Measurements from ENCODE around the gene GGTA1.
A peak's percentile ranks its signal among the peaks of the same experiment; 100 is the strongest.

The GGTA1 gene

DNA sequence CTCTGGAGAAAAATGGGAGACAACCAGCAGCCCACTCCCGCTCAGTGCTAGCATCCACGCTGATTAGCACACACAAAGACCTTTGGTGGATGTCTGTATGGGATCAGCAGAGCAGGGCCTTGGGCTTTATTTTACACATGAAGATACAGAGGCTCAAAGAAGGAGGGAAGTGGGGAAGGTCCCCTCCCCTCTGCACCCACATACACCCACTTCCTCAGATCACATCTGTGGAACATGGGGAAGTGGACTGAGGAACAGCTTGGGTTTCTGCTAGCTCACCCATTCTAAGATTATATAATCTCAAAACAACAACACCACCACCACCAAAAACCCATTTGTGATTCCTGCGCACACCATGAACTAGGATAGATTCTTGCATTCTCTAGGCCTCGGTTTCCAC is 14.0 kb downstream of the GGTA1 start:
- no peak for DNase-seq
- no peak overlapping the region for H4K5ac ChIP-seq (ENCODE audit: low read length)
- WGBS (ENCODE audit: extremely low coverage, insufficient coverage, low lambda C conversion rate), result no CpG with 5 or more reads among the region's 4 CpGs
- H3K36me3 ChIP-seq (ENCODE audit: control insufficient read depth, insufficient read depth, low read length), result no peaks in the 10 kb centered on the region
- H3K27ac ChIP-seq (ENCODE audit: low read depth, low read length), result no peak overlapping the region
- no peak overlapping the region for H3K9ac ChIP-seq (ENCODE audit: low read length)
- H3K56ac ChIP-seq (ENCODE audit: low read length), result no peak overlapping the region
- no peak overlapping the region for H2AK5ac ChIP-seq (ENCODE audit: low read length)
- H2BK5ac ChIP-seq (ENCODE audit: low read length), result no peak overlapping the region
- no peak overlapping the region for H3K4ac ChIP-seq (ENCODE audit: low read depth, low read length)
- H3K4me3 ChIP-seq (ENCODE audit: low read length), result no peak overlapping the region
- H3K4me1 ChIP-seq (ENCODE audit: control insufficient read depth, low read depth, low read length), result peaks cover 4% of the 10 kb centered on the region
- no peaks in the 10 kb centered on the region for H3K27me3 ChIP-seq (ENCODE audit: insufficient read depth, low read length, poor library complexity)
- no peak overlapping the region for H3K18ac ChIP-seq (ENCODE audit: low read length)
- no peaks in the 10 kb centered on the region for H3K79me2 ChIP-seq (ENCODE audit: control insufficient read depth, insufficient read depth, low read length)
- H2BK15ac ChIP-seq (replicated peaks; ENCODE audit: low read depth), result no peak overlapping the region
- H3K4me2 ChIP-seq (ENCODE audit: low read length), result no peak overlapping the region
- H2BK120ac ChIP-seq (ENCODE audit: low read depth, low read length), result no peak overlapping the region
- no peaks in the 10 kb centered on the region for H3K79me1 ChIP-seq (ENCODE audit: low read length)
- H3K23ac ChIP-seq (ENCODE audit: low read length), result no peak overlapping the region
- H4K8ac ChIP-seq (ENCODE audit: low read depth, low read length), result no peak overlapping the region

DNA sequence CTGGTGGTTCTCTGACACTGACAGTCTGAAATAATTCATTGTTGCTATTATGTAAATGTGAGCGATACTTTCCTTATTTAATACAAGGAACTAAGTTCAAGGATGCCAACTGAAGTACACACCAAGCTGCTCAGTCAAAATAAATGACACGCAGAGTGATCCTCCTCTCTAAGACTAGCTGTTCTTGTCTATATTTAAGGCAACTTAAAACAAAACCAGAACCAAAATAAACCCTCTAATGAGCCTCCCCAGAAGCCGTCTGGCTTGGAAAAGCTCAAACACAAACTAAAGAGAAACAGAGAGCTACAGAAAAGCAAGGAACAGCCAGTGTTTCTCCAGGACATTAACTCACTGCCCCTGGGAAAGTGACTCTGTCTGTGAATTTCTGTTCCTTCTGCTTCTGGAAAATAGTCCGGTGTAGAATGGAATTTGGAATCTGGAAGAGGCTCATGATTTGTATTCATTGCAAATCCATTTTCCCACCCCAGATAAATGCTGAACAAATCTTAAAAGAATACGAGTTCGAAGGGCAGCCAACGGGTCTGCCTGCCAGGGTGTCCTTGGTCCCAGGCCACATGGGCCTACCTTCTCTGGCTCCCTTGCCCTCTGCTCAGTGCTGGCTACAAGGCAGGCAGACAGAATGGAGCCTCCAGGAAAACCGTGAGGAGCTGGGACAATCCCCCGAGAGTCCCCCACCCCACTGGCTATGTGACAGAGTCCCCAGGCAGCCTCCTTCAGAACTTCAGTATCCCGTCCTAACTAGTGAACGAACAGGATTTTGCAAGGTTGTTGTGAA is 14.8 kb downstream of the GGTA1 start:
- Histone ChIP-seq H3K4me1 (ENCODE audit: control insufficient read depth, low read depth, low read length) (peaks cover 4% of the 10 kb centered on the region), H3K79me1 (ENCODE audit: low read length) (no peaks in the 10 kb centered on the region), H3K4me2 (ENCODE audit: low read length) (no peak overlapping the region), H2AK5ac (ENCODE audit: low read length) (no peak overlapping the region), H3K23ac (ENCODE audit: low read length) (no peak overlapping the region), H2BK120ac (ENCODE audit: low read depth, low read length) (no peak overlapping the region), H3K4me3 (ENCODE audit: low read length) (no peak overlapping the region), H3K56ac (ENCODE audit: low read length) (no peak overlapping the region), H2BK5ac (ENCODE audit: low read length) (no peak overlapping the region), H4K8ac (ENCODE audit: low read depth, low read length) (no peak overlapping the region), H3K36me3 (ENCODE audit: control insufficient read depth, insufficient read depth, low read length) (no peaks in the 10 kb centered on the region), H3K79me2 (ENCODE audit: control insufficient read depth, insufficient read depth, low read length) (no peaks in the 10 kb centered on the region), H3K27ac (ENCODE audit: low read depth, low read length) (no peak overlapping the region), H3K27me3 (ENCODE audit: insufficient read depth, low read length, poor library complexity) (no peaks in the 10 kb centered on the region), H4K5ac (ENCODE audit: low read length) (no peak overlapping the region), H2BK15ac (replicated peaks; ENCODE audit: low read depth) (no peak overlapping the region), H3K9ac (ENCODE audit: low read length) (no peak overlapping the region), H3K4ac (ENCODE audit: low read depth, low read length) (no peak overlapping the region), H3K18ac (ENCODE audit: low read length) (no peak overlapping the region)
- WGBS (ENCODE audit: extremely low coverage, insufficient coverage, low lambda C conversion rate), result no CpG with 5 or more reads among the region's 11 CpGs
- no peak for DNase-seq

DNA sequence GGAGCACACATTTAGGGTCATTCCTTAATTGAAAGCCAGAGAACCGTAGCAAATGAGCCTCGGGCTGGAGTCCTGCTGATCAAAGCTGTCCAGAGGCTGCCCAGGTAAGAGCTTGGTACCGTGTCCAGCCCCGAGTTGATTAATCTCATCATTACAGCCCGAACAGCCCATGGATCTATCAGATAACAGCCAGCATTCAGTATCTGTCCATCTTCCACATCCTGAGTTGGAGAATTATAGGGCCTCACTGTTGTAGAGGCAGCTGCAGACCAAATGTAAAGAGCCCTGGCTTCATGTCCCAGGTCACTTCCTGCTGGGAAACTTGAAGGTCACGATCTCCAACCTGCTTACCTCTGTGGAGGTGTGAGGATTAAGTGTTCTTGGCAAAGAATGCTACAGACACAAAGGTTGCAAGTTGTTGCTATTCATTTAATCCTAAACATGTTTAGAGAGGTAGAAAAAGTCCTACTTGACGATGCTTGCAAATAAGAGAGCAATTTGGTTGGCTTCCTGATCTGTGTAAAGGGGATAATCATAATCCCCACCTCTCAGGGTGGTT is 16.1 kb downstream of the GGTA1 start:
- no peak overlapping the region for H2BK5ac ChIP-seq (ENCODE audit: low read length)
- no peak overlapping the region for H3K4me2 ChIP-seq (ENCODE audit: low read length)
- H3K79me1 ChIP-seq (ENCODE audit: low read length), result no peaks in the 10 kb centered on the region
- no peak overlapping the region for H4K5ac ChIP-seq (ENCODE audit: low read length)
- H3K23ac ChIP-seq (ENCODE audit: low read length), result no peak overlapping the region
- no CpG with 5 or more reads among the region's 7 CpGs for WGBS (ENCODE audit: extremely low coverage, insufficient coverage, low lambda C conversion rate)
- H3K79me2 ChIP-seq (ENCODE audit: control insufficient read depth, insufficient read depth, low read length), result no peaks in the 10 kb centered on the region
- no peak overlapping the region for H3K18ac ChIP-seq (ENCODE audit: low read length)
- H3K27ac ChIP-seq (ENCODE audit: low read depth, low read length), result no peak overlapping the region
- H2AK5ac ChIP-seq (ENCODE audit: low read length), result no peak overlapping the region
- H3K36me3 ChIP-seq (ENCODE audit: control insufficient read depth, insufficient read depth, low read length), result no peaks in the 10 kb centered on the region
- H3K9ac ChIP-seq (ENCODE audit: low read length), result no peak overlapping the region
- H3K4ac ChIP-seq (ENCODE audit: low read depth, low read length), result no peak overlapping the region
- H4K8ac ChIP-seq (ENCODE audit: low read depth, low read length), result no peak overlapping the region
- no peak overlapping the region for H3K56ac ChIP-seq (ENCODE audit: low read length)
- peaks cover 4% of the 10 kb centered on the region for H3K4me1 ChIP-seq (ENCODE audit: control insufficient read depth, low read depth, low read length)
- H2BK120ac ChIP-seq (ENCODE audit: low read depth, low read length), result no peak overlapping the region
- no peak overlapping the region for H3K4me3 ChIP-seq (ENCODE audit: low read length)
- H2BK15ac ChIP-seq (replicated peaks; ENCODE audit: low read depth), result no peak overlapping the region
- H3K27me3 ChIP-seq (ENCODE audit: insufficient read depth, low read length, poor library complexity), result no peaks in the 10 kb centered on the region
- DNase-seq, result no peak

DNA sequence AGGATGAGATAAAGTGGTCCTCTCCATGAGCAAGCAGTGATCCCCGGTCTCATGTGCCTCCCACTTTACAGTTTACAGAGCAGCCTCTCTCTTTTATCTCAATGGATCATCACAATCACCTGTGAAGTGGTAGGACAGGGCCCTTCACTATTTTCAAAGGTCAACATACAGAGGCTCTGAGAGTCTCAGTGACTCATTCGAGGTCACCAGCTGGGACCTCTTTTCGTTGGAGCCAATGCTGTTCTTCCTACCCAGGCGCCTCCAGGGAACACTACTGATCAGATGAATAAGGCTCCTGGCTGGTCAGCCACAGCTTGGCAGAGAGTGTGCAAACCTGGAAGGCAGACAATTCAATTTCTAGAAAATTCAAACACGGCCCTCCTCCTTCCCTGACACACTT is 16.6 kb downstream of the GGTA1 start:
- peak; percentile 55 for DNase-seq

DNA sequence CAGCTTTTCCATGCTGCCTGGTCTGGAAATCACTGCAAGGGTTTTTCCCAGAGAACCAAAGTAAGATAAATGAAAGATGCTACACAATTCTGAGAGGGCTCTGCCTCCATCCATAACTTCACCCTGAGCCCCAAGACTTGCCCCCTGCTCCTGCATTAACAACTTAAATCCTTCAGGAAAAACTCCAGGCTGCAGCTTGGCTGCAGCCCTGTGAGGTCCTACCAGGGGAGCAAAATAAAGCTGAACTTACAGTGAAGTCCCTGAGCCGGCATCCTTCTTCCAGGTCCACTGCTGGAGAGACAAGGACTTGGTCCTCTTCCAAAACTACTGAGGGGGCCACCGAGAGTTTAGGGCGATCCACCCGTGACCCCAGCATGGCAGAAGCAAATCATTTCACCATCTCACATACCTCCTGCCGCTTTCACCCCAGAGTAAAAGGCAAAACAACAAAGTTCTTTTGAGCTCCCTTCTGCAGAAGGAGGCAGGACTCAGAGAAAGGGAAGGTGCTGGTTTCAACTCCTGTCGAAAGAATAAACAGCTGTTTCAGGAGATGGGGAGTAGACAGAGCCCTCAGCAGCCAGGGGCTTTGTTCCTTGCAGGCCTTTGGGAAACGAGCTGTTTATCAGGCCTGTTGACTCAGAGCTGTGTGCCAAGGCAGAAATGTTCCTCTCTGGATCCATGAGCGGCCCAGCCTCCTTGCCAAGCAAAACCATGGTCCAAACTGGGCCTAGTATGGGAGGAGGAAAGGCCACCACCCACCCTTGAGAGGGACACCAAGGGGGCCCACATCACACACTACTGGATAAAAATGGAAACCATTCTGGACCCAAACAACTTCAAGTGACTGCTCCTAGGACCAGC is 20.6 kb downstream of the GGTA1 start:
- Histone ChIP-seq H3K56ac (ENCODE audit: low read length) (peak overlapping the region; percentile 35), H3K4me1 (ENCODE audit: control insufficient read depth, low read depth, low read length) (peaks cover 4% of the 10 kb centered on the region), H3K4ac (ENCODE audit: low read depth, low read length) (no peak overlapping the region), H4K5ac (ENCODE audit: low read length) (no peak overlapping the region), H2BK15ac (replicated peaks; ENCODE audit: low read depth) (no peak overlapping the region), H2BK120ac (ENCODE audit: low read depth, low read length) (no peak overlapping the region), H3K9ac (ENCODE audit: low read length) (no peak overlapping the region), H3K27me3 (ENCODE audit: insufficient read depth, low read length, poor library complexity) (no peaks in the 10 kb centered on the region), H2BK5ac (ENCODE audit: low read length) (no peak overlapping the region), H2AK5ac (ENCODE audit: low read length) (no peak overlapping the region), H3K23ac (ENCODE audit: low read length) (no peak overlapping the region), H3K79me2 (ENCODE audit: control insufficient read depth, insufficient read depth, low read length) (no peaks in the 10 kb centered on the region), H3K4me2 (ENCODE audit: low read length) (no peak overlapping the region), H3K79me1 (ENCODE audit: low read length) (no peaks in the 10 kb centered on the region), H3K18ac (ENCODE audit: low read length) (no peak overlapping the region), H3K4me3 (ENCODE audit: low read length) (no peak overlapping the region), H4K8ac (ENCODE audit: low read depth, low read length) (no peak overlapping the region), H3K27ac (ENCODE audit: low read depth, low read length) (no peak overlapping the region), H3K36me3 (ENCODE audit: control insufficient read depth, insufficient read depth, low read length) (no peaks in the 10 kb centered on the region)
- DNase-seq, result peak; percentile 50
- no CpG with 5 or more reads among the region's 8 CpGs for WGBS (ENCODE audit: extremely low coverage, insufficient coverage, low lambda C conversion rate)

More for the DNA sequence above, 16.6 kb downstream of the GGTA1 start:
- H3K18ac ChIP-seq (ENCODE audit: low read length), result no peak overlapping the region
- H3K4ac ChIP-seq (ENCODE audit: low read depth, low read length), result no peak overlapping the region
- no peak overlapping the region for H3K4me2 ChIP-seq (ENCODE audit: low read length)
- no peaks in the 10 kb centered on the region for H3K79me1 ChIP-seq (ENCODE audit: low read length)
- H2AK5ac ChIP-seq (ENCODE audit: low read length), result no peak overlapping the region
- H3K27me3 ChIP-seq (ENCODE audit: insufficient read depth, low read length, poor library complexity), result no peaks in the 10 kb centered on the region
- H2BK120ac ChIP-seq (ENCODE audit: low read depth, low read length), result no peak overlapping the region
- H3K27ac ChIP-seq (ENCODE audit: low read depth, low read length), result no peak overlapping the region
- H4K5ac ChIP-seq (ENCODE audit: low read length), result no peak overlapping the region
- H4K8ac ChIP-seq (ENCODE audit: low read depth, low read length), result no peak overlapping the region
- no peak overlapping the region for H3K23ac ChIP-seq (ENCODE audit: low read length)
- H3K9ac ChIP-seq (ENCODE audit: low read length), result no peak overlapping the region
- H3K4me1 ChIP-seq (ENCODE audit: control insufficient read depth, low read depth, low read length), result peaks cover 4% of the 10 kb centered on the region
- H3K56ac ChIP-seq (ENCODE audit: low read length), result no peak overlapping the region
- H2BK15ac ChIP-seq (replicated peaks; ENCODE audit: low read depth), result no peak overlapping the region
- no peak overlapping the region for H3K4me3 ChIP-seq (ENCODE audit: low read length)
- no peaks in the 10 kb centered on the region for H3K36me3 ChIP-seq (ENCODE audit: control insufficient read depth, insufficient read depth, low read length)
- no CpG with 5 or more reads among the region's 5 CpGs for WGBS (ENCODE audit: extremely low coverage, insufficient coverage, low lambda C conversion rate)
- H2BK5ac ChIP-seq (ENCODE audit: low read length), result no peak overlapping the region
- no peaks in the 10 kb centered on the region for H3K79me2 ChIP-seq (ENCODE audit: control insufficient read depth, insufficient read depth, low read length)
